ENCODE data around the gene HCAR2. TPM values are rescaled to one million over a fixed set of nuclear protein-coding genes. Genes with fewer than 3 reads are reported as not detected.

Gene HCAR2
- total and polyA plus RNA-seq, 2 of the 13 experiments (the other 11 are each of a cell fraction or from before 2014, with no cell fraction given) = 0.09 to 5.6 TPM

- no peak for TF ChIP-seq ZNF253 (CRISPR knock-in tag; IDR thresholded peaks at IDR 0.05; ENCODE audit: borderline replicate concordance)
- TF ChIP-seq POLR2A (IDR thresholded peaks at IDR 0.05; ENCODE audit: insufficient read depth in 1 of 2, low read depth in 2 of 2, low read length in 2 of 2) = no peak
- TF ChIP-seq ZNF407 (CRISPR knock-in tag; IDR thresholded peaks at IDR 0.05; ENCODE audit: not compliant biosample characterization) = no peak
- no peak for TF ChIP-seq AHR (CRISPR knock-in tag; IDR thresholded peaks at IDR 0.05)
- no peak for TF ChIP-seq HCFC1 (IDR thresholded peaks at IDR 0.05; ENCODE audit: low read depth, low read length)
- TF ChIP-seq YY1 (IDR thresholded peaks at IDR 0.05; ENCODE audit: insufficient read depth, insufficient replicate concordance, low read depth, low read length) = no peak
- TF ChIP-seq LCORL (IDR thresholded peaks at IDR 0.05) = no peak
- 0 out of 2 replicates have a peak, but pooled peaks have one; percentile 46 for TF ChIP-seq LCORL (CRISPR knock-in tag; IDR thresholded peaks at IDR 0.05)
- peak; percentile 74 for TF ChIP-seq ZBTB38 (CRISPR knock-in tag; IDR thresholded peaks at IDR 0.05)
- no peak for TF ChIP-seq BCLAF1 (IDR thresholded peaks at IDR 0.05)
These were observed 26.5 kb upstream of the HCAR2 start (continued) for GRCh38 chr12:122729583-122730214.
